Vagina (tissue), 2 donors: ENCODE results near the gene NFATC3. TPM values are rescaled to one million over a fixed set of nuclear protein-coding genes. Genes with fewer than 3 reads are reported as not detected.
A peak's percentile ranks its signal among the peaks of the same experiment; 100 is the strongest.

ENCODE experiments used
- DNase-seq, 2 donors: peaks; one replicate each; pipeline ENCODE4 v3.0.0-alpha.2; 2017; ENCODE audit errors: extremely low spot score in 2 of 2
- H3K27ac ChIP-seq: fragments of 200-600 bp; sonication (generic); one replicate; pipeline ENCODE4 v1.5.1; 2019
- H3K27me3 ChIP-seq: fragments of 200-600 bp; sonication (generic); one replicate; pipeline ENCODE4 v1.5.1; 2019
- H3K36me3 ChIP-seq, 2 donors: fragments of 200-600 bp; sonication (generic); one replicate each; pipeline ENCODE4 v1.5.1; 2017 to 2019
- H3K4me1 ChIP-seq: fragments of 200-600 bp; sonication (generic); one replicate; pipeline ENCODE4 v1.5.1; 2019
- H3K4me3 ChIP-seq, 2 donors: fragments of 200-600 bp; sonication (generic); 1 replicate in 1 of 2; 2 replicates in 1 of 2; pipeline ENCODE4 v1.5.1; 2016 to 2019
- H3K9me3 ChIP-seq: fragments of 200-600 bp; sonication (generic); one replicate; pipeline ENCODE4 v1.5.1; 2019
- POLR2A ChIP-seq, 2 donors: fragments of 450-650 bp; IDR thresholded peaks; one replicate each; pipeline ENCODE4 v1.6.1; 2017; ENCODE audit warnings: antibody characterized with exemption in 2 of 2, mild to moderate bottlenecking in 2 of 2, moderate library complexity in 2 of 2
- POLR2AphosphoS5 ChIP-seq, 2 donors: sonication (generic); formaldehyde crosslinking; IDR thresholded peaks; one replicate each; pipeline ENCODE4 v1.9.0; 2017; ENCODE audit warnings: antibody characterized with exemption in 2 of 2, mild to moderate bottlenecking in 2 of 2, low read depth in 1 of 2; ENCODE audit not compliant: insufficient read depth in 1 of 2
- intact Hi-C: fragments of 100-400 bp; cut with DNase I; formaldehyde crosslinking; loops from one replicate; pipeline ENCODE4 v1.15.1; 2023
- total RNA-seq: library from RNA; depleted of rRNA; stranded (reverse); fragments of >200 nt; gene quantifications from one replicate; pipeline ENCODE4 v1.2.3, GENCODE V29; 2016
- TF ChIP-seq, protein P1 (sequence below), 3 experiments: fragments of 450-650 bp in 2 of 3; fragments of 200-600 bp in 1 of 3; sonication (generic) in 1 of 3; IDR thresholded peaks; one replicate each; pipeline ENCODE4 v1.5.1; 2017 to 2019; ENCODE audit warnings: antibody characterized with exemption in 3 of 3, mild to moderate bottlenecking in 2 of 3, moderate library complexity in 2 of 3

NFATC3 gene
- total RNA-seq, 1 donor from 2014 or later: 51.8 TPM

DNA sequence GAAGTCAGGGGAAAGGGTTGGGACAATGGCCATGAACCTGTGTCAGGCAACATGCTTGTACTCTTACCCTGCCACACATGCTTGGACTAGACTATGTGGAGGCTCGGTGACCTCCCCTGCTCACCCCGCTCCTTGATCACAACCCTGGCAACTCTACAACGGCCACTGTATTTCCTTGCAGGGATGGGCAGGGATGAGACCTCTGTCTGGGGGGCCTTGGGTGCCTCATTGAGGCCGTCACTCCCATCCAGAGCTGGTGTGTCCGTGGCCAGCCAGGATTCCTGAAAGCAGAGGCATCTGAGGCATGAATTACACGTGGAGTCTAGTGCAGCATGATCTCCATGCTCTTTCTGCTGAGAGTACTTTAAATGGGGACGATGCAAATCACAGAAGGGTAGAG lies 161.0 kb downstream of the NFATC3 start:
- intact Hi-C loops: no loop called here
- peak overlapping the region; percentile 64 for H3K27ac ChIP-seq

DNA sequence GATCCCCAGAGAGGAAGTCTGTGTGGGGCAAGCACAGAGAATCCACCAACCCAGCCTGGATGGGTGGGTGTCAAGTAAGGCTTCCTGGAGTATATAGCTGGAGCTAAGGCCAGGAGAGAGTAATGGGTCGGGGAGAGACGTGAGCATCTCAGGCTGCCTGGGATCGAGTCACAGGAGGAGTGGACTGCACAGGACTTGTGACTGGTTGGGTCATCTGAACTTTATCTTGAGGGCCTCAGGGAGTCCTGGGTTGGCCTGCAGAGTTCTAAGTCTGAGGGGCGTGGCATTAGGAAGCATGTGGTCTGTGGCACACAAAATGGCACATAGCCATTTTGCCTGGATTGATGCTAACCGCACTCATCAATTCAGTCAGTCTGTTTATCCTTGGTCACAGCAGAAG lies 161.5 kb downstream of the NFATC3 start:
- no peak for DNase-seq
- H3K36me3 ChIP-seq: peaks cover 0 to 8% of the 10 kb centered on the region in 2 donors
- TF ChIP-seq POLR2A (IDR thresholded peaks at IDR 0.05) (no peak), POLR2AphosphoS5 (IDR thresholded peaks at IDR 0.05; ENCODE audit: insufficient read depth in 1 of 2, low read depth in 1 of 2) (no peak)
- TF ChIP-seq, protein P1, sequence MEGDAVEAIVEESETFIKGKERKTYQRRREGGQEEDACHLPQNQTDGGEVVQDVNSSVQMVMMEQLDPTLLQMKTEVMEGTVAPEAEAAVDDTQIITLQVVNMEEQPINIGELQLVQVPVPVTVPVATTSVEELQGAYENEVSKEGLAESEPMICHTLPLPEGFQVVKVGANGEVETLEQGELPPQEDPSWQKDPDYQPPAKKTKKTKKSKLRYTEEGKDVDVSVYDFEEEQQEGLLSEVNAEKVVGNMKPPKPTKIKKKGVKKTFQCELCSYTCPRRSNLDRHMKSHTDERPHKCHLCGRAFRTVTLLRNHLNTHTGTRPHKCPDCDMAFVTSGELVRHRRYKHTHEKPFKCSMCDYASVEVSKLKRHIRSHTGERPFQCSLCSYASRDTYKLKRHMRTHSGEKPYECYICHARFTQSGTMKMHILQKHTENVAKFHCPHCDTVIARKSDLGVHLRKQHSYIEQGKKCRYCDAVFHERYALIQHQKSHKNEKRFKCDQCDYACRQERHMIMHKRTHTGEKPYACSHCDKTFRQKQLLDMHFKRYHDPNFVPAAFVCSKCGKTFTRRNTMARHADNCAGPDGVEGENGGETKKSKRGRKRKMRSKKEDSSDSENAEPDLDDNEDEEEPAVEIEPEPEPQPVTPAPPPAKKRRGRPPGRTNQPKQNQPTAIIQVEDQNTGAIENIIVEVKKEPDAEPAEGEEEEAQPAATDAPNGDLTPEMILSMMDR (IDR thresholded peaks at IDR 0.05): no peak
- H3K27ac ChIP-seq: no peak overlapping the region
- no peaks in the 10 kb centered on the region for H3K9me3 ChIP-seq
- H3K27me3 ChIP-seq: no peaks in the 10 kb centered on the region
- peaks cover 40% of the 10 kb centered on the region for H3K4me1 ChIP-seq
- no peak overlapping the region for H3K4me3 ChIP-seq
- intact Hi-C loops: no loop called here

More for the DNA sequence above, 161.0 kb downstream of the NFATC3 start:
- DNase-seq: no peak
- Histone ChIP-seq H3K9me3 (no peaks in the 10 kb centered on the region), H3K4me1 (peaks cover 40% of the 10 kb centered on the region), H3K4me3 (peak overlapping the region; percentile 85 to 95), H3K36me3 (peaks cover 0 to 8% of the 10 kb centered on the region in 2 donors), H3K27me3 (no peaks in the 10 kb centered on the region)
- TF ChIP-seq, protein P1 (IDR thresholded peaks at IDR 0.05): no peak
- TF ChIP-seq POLR2AphosphoS5 (IDR thresholded peaks at IDR 0.05; ENCODE audit: insufficient read depth in 1 of 2, low read depth in 1 of 2) (no peak), POLR2A (IDR thresholded peaks at IDR 0.05) (no peak)

DNA sequence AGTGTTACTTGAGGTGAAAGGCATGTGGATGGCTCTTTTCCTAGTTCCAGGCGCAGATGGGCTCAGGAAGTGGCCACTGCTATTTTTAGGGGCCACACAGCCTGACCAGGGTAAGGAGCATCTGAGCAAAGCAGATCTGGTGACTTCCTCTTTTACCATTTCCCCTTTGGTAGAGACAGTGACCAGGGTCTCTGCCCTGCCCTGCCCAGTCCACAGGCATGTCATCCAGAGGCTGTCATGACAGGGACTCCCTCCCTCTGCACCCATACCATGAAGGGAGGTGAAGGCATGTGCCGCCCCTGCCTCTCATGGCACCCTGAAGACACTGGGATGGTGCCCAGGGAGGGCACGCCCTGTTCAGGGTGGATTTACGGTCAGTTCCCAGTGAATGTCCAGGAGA lies 162.2 kb downstream of the NFATC3 start:
- no peak overlapping the region for H3K27ac ChIP-seq
- intact Hi-C loops: no loop called here
- peaks cover 40% of the 10 kb centered on the region for H3K4me1 ChIP-seq
- H3K4me3 ChIP-seq: no peak overlapping the region
- TF ChIP-seq POLR2AphosphoS5 (IDR thresholded peaks at IDR 0.05; ENCODE audit: insufficient read depth in 1 of 2, low read depth in 1 of 2) (no peak), POLR2A (IDR thresholded peaks at IDR 0.05) (no peak)
- TF ChIP-seq, protein P1 (IDR thresholded peaks at IDR 0.05): no peak
- DNase-seq: no peak
- H3K27me3 ChIP-seq: no peaks in the 10 kb centered on the region
- H3K9me3 ChIP-seq: no peaks in the 10 kb centered on the region
- H3K36me3 ChIP-seq: peaks cover 0 to 14% of the 10 kb centered on the region in 2 donors

DNA sequence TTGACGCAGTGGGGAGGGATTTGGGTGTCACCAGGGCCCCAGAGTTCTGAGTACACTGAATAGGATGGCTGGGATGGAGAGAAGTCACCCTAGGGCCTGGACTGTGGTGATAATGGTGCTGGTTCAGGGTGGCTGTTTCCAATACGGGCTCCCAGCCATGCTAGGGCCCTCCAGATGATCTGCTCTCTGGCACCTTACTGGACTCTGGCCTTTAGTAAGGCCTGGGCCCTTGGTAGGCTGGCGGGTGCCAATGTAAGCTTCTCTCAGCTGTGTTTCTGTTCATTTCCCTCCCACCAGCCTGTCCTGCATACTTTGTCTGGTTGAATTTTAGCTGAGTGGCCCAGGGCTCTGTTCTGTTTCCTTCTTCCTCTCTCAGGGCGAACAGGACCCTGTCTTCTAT lies 162.8 kb downstream of the NFATC3 start:
- no peaks in the 10 kb centered on the region for H3K27me3 ChIP-seq
- H3K9me3 ChIP-seq: no peaks in the 10 kb centered on the region
- intact Hi-C loops: no loop called here
- H3K36me3 ChIP-seq: peaks cover 0 to 19% of the 10 kb centered on the region in 2 donors
- DNase-seq: no peak
- peaks cover 40% of the 10 kb centered on the region for H3K4me1 ChIP-seq
- no peak overlapping the region for H3K4me3 ChIP-seq
- no peak overlapping the region for H3K27ac ChIP-seq
- TF ChIP-seq POLR2A (IDR thresholded peaks at IDR 0.05) (no peak), POLR2AphosphoS5 (IDR thresholded peaks at IDR 0.05; ENCODE audit: insufficient read depth in 1 of 2, low read depth in 1 of 2) (no peak)
- TF ChIP-seq, protein P1 (IDR thresholded peaks at IDR 0.05): no peak

DNA sequence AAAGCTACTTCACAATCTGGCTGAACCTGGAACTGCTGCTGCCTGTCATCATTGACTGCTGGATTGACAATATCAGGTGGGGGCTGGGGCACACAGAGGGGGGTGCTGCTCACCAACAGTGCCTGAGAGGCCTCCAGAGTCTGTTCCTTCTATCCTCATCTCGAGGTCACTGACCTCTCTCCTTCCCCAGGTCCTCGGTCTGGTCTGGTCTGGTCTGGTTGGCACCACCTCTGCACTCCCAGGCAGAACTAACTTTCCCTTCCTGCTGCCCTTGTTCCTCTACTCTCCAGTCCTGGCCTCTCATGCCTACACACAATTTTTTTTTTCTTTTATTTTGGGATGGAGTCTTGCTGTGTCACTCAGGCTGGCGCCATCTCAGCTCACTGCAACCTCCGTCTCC lies 164.2 kb downstream of the NFATC3 start:
- H3K9me3 ChIP-seq: no peaks in the 10 kb centered on the region
- TF ChIP-seq POLR2AphosphoS5 (IDR thresholded peaks at IDR 0.05; ENCODE audit: insufficient read depth in 1 of 2, low read depth in 1 of 2) (no peak), POLR2A (IDR thresholded peaks at IDR 0.05) (no peak)
- TF ChIP-seq, protein P1 (IDR thresholded peaks at IDR 0.05): no peak
- intact Hi-C loops: no loop called here
- H3K27ac ChIP-seq: no peak overlapping the region
- no peak for DNase-seq
- H3K4me1 ChIP-seq: peaks cover 36% of the 10 kb centered on the region
- H3K27me3 ChIP-seq: no peaks in the 10 kb centered on the region
- no peak overlapping the region for H3K4me3 ChIP-seq
- H3K36me3 ChIP-seq: peaks cover 0 to 27% of the 10 kb centered on the region in 2 donors
